Hepatocyte (in vitro differentiated cells): ENCODE measurements around the gene KIAA1958. TPM values are rescaled to one million over a fixed set of nuclear protein-coding genes. Genes with fewer than 3 reads are reported as not detected.

Experiments used
- DNase-seq: peaks from one replicate; pipeline ENCODE4 v3.0.0-alpha.2; 2016; ENCODE audit warnings: low spot score
- H2AFZ ChIP-seq: fragments of 200-600 bp; sonication (generic); 2 replicates; pipeline ENCODE4 v1.6.0; 2016; ENCODE audit warnings: antibody characterized with exemption, mild to moderate bottlenecking
- H3K27ac ChIP-seq: fragments of 200-600 bp; sonication (generic); 2 replicates; pipeline ENCODE4 v1.5.1; 2016; ENCODE audit warnings: mild to moderate bottlenecking
- H3K27me3 ChIP-seq: fragments of 200-600 bp; sonication (generic); 2 replicates; pipeline ENCODE4 v1.6.1; 2016
- H3K36me3 ChIP-seq: fragments of 200-600 bp; sonication (generic); replicated peaks from 2 replicates; pipeline ENCODE4 v1.5.1; 2016; ENCODE audit warnings: low read depth; ENCODE audit not compliant: insufficient read depth
- H3K4me1 ChIP-seq: fragments of 200-600 bp; sonication (generic); 2 replicates; pipeline ENCODE4 v1.5.1; 2016; ENCODE audit warnings: mild to moderate bottlenecking, moderate library complexity; ENCODE audit not compliant: insufficient read depth
- H3K4me2 ChIP-seq: fragments of 200-600 bp; sonication (generic); 2 replicates; pipeline ENCODE4 v1.6.0; 2016
- H3K4me3 ChIP-seq: fragments of 200-600 bp; sonication (generic); 2 replicates; pipeline ENCODE4 v1.5.1; 2016; ENCODE audit warnings: mild to moderate bottlenecking
- H3K79me2 ChIP-seq: fragments of 200-600 bp; sonication (generic); 2 replicates; pipeline ENCODE4 v1.6.0; 2017; ENCODE audit warnings: mild to moderate bottlenecking
- H3K9me2 ChIP-seq: fragments of 200-600 bp; sonication (generic); replicated peaks from 2 replicates; pipeline ENCODE4 v1.6.0; 2017; ENCODE audit warnings: mild to moderate bottlenecking; ENCODE audit not compliant: insufficient read depth
- H3K9me3 ChIP-seq: fragments of 200-600 bp; sonication (generic); 2 replicates; pipeline ENCODE4 v1.5.1; 2016; ENCODE audit warnings: low read depth, mild to moderate bottlenecking
- H4K20me1 ChIP-seq: fragments of 200-600 bp; sonication (generic); 2 replicates; pipeline ENCODE4 v1.6.0; 2016; ENCODE audit warnings: mild to moderate bottlenecking; ENCODE audit not compliant: insufficient read depth, poor library complexity, severe bottlenecking
- EZH2 ChIP-seq: fragments of 200-600 bp; sonication (generic); IDR thresholded peaks from 2 replicates; pipeline ENCODE4 v1.6.1; 2016; ENCODE audit warnings: antibody characterized with exemption, mild to moderate bottlenecking, borderline replicate concordance
- EZH2phosphoT487 ChIP-seq: fragments of 200-600 bp; sonication (generic); IDR thresholded peaks from one replicate; pipeline ENCODE4 v1.6.1; 2018; ENCODE audit warnings: antibody characterized with exemption, mild to moderate bottlenecking, low read depth, moderate library complexity; ENCODE audit not compliant: unreplicated experiment, severe bottlenecking
- WGBS: methylation state at CpG from one replicate; pipeline ENCODE4 v1.1.6; 2016; ENCODE audit warnings: low lambda C conversion rate; ENCODE audit errors: missing lambda C conversion rate; 5-methylcytosine and 5-hydroxymethylcytosine counted together
- polyA plus RNA-seq: library from polyadenylated mRNA; unstranded; fragments of >200 nt; fragmentation: Nextera tagmentation; extraction: Ambion mirVana; gene quantifications from 2 replicates; pipeline ENCODE4 v1.2.1, GENCODE V29; 2016
- total RNA-seq: library from RNA; depleted of rRNA; stranded (reverse); fragments of >200 nt; gene quantifications from 2 replicates; pipeline ENCODE4 v1.2.3, GENCODE V29; 2014
- TF ChIP-seq, protein P1 (sequence below): fragments of 200-600 bp; sonication (generic); IDR thresholded peaks from 2 replicates; pipeline ENCODE4 v1.5.1; 2016; ENCODE audit warnings: antibody characterized with exemption, mild to moderate bottlenecking; ENCODE audit not compliant: poor library complexity

KIAA1958 gene
- total and polyA plus RNA-seq, 2 experiments from 2014 or later, result 3.5 to 10.1 TPM

- no peak for TF ChIP-seq EZH2phosphoT487
- TF ChIP-seq, protein P1, sequence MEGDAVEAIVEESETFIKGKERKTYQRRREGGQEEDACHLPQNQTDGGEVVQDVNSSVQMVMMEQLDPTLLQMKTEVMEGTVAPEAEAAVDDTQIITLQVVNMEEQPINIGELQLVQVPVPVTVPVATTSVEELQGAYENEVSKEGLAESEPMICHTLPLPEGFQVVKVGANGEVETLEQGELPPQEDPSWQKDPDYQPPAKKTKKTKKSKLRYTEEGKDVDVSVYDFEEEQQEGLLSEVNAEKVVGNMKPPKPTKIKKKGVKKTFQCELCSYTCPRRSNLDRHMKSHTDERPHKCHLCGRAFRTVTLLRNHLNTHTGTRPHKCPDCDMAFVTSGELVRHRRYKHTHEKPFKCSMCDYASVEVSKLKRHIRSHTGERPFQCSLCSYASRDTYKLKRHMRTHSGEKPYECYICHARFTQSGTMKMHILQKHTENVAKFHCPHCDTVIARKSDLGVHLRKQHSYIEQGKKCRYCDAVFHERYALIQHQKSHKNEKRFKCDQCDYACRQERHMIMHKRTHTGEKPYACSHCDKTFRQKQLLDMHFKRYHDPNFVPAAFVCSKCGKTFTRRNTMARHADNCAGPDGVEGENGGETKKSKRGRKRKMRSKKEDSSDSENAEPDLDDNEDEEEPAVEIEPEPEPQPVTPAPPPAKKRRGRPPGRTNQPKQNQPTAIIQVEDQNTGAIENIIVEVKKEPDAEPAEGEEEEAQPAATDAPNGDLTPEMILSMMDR, result no peak
- no peak for TF ChIP-seq EZH2
- Histone ChIP-seq H3K27me3 (no peaks in the 10 kb centered on the region), H3K79me2 (peaks cover 75% of the 10 kb centered on the region), H3K4me3 (no peak overlapping the region), H3K4me1 (peaks cover 34% of the 10 kb centered on the region), H3K27ac (peak overlapping the region; percentile 85), H3K36me3 (no peaks in the 10 kb centered on the region), H3K4me2 (peak overlapping the region; percentile 48), H3K9me2 (no peaks in the 10 kb centered on the region), H4K20me1 (peaks cover 2% of the 10 kb centered on the region), H2AFZ (no peak overlapping the region), H3K9me3 (no peaks in the 10 kb centered on the region)
- WGBS, result 29% methylated on average over 4 of the region's 4 CpGs
- peak; percentile 72 for DNase-seq
Measured at GRCh38 chr9:112505607-112506006, 19.0 kb downstream of the KIAA1958 start.

DNA sequence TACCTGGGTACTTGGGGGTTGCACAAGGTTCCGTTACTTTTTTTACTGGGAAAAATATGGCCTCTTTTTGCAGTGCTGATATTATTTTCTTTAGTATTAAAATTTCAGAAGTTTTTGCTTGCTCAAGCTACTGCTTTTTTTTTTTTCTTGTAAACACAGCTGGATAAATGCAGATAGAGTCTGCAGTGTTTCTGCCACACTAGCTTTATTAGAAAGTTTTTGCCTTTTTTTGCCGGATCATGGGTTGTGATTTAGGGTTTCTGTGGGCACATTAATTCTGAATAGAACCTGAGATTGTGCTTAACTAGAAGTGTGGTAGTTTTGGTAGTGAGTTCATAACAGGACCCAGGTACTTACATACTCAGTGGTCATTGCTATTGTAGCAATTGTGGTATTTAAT, 19.9 kb downstream of the KIAA1958 start:
- no peak for DNase-seq
- H3K9me3 ChIP-seq, result no peaks in the 10 kb centered on the region
- H3K27me3 ChIP-seq, result no peaks in the 10 kb centered on the region
- H2AFZ ChIP-seq, result no peak overlapping the region
- 73% methylated on average over 2 of the region's 2 CpGs for WGBS
- H3K36me3 ChIP-seq, result no peaks in the 10 kb centered on the region
- H3K4me3 ChIP-seq, result no peak overlapping the region
- peaks cover 2% of the 10 kb centered on the region for H4K20me1 ChIP-seq
- H3K4me1 ChIP-seq, result peaks cover 37% of the 10 kb centered on the region
- H3K79me2 ChIP-seq, result peaks cover 75% of the 10 kb centered on the region
- H3K4me2 ChIP-seq, result peak overlapping the region; percentile 48
- H3K27ac ChIP-seq, result peak overlapping the region; percentile 85
- no peaks in the 10 kb centered on the region for H3K9me2 ChIP-seq
- no peak for TF ChIP-seq EZH2phosphoT487
- TF ChIP-seq EZH2, result no peak
- TF ChIP-seq, protein P1, result no peak

DNA sequence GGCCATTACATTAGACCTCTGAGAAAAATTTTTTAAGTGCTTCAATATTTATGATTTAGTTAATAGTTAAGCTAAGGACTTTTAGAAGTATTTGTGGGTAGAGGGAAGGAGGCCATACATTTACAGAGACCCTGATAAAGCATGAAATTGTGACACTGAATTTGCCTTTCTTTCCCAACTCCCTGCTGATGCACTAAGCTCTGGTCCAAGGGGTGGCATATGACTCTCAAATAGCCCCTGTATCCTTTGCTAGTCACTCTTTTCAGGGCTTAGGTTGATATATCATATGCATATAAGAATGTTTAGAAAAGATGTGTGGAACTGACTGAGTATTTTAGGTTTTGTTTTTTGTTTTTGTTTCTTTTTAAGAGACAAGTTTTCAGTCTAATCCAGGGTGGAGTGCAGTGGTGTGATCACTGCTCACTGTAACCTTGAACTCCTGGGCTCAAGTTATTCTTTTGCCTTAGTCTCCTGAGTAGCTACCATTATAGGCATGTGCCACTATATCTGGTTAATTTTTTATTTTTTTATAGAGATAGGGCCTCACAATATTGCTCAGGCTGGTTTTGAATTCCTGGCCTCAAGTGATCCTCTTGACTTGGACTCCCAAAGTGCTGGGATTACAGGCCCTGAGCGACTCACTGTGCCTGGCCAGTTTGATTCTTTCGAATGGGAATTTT, 20.5 kb downstream of the KIAA1958 start:
- 95% methylated on average over 2 of the region's 2 CpGs for WGBS
- DNase-seq, result no peak
- peak overlapping the region; percentile 48 for H3K4me2 ChIP-seq

More for the DNA sequence above, 20.5 kb downstream of the KIAA1958 start:
- Histone ChIP-seq H3K27ac (peak overlapping the region; percentile 85), H3K36me3 (no peaks in the 10 kb centered on the region), H3K27me3 (no peaks in the 10 kb centered on the region), H4K20me1 (peaks cover 2% of the 10 kb centered on the region), H3K4me3 (no peak overlapping the region), H2AFZ (no peak overlapping the region), H3K4me1 (peaks cover 37% of the 10 kb centered on the region), H3K79me2 (peaks cover 75% of the 10 kb centered on the region), H3K9me3 (no peaks in the 10 kb centered on the region), H3K9me2 (no peaks in the 10 kb centered on the region)
- TF ChIP-seq, protein P1, result no peak
- no peak for TF ChIP-seq EZH2
- no peak for TF ChIP-seq EZH2phosphoT487
